Glutamatergic neuron (in vitro differentiated cells): Measurements from ENCODE around the gene OTOGL. TPM values are rescaled to one million over a fixed set of nuclear protein-coding genes. Genes with fewer than 3 reads are reported as not detected.

Experiments used
- DNase-seq: peaks from one replicate; pipeline ENCODE4 v3.0.0; 2022
- H3K27ac Mint-ChIP-seq: one replicate; pipeline ENCODE4 v1.8.0; 2020; ENCODE audit warnings: mild to moderate bottlenecking, mixed read lengths, inconsistent platforms; ENCODE audit not compliant: unreplicated experiment
- H3K27me3 Mint-ChIP-seq: one replicate; pipeline ENCODE4 v1.8.0; 2020; ENCODE audit warnings: mild to moderate bottlenecking, moderate library complexity, mixed read lengths, inconsistent platforms; ENCODE audit not compliant: unreplicated experiment
- H3K36me3 Mint-ChIP-seq: one replicate; pipeline ENCODE4 v1.8.0; 2020; ENCODE audit warnings: mild to moderate bottlenecking, mixed read lengths, inconsistent platforms; ENCODE audit not compliant: unreplicated experiment
- H3K4me1 Mint-ChIP-seq: one replicate; pipeline ENCODE4 v1.8.0; 2020; ENCODE audit warnings: mild to moderate bottlenecking, low read depth, mixed read lengths, inconsistent platforms; ENCODE audit not compliant: unreplicated experiment
- H3K4me3 Mint-ChIP-seq: one replicate; pipeline ENCODE4 v1.8.0; 2020; ENCODE audit warnings: mild to moderate bottlenecking, mixed read lengths, inconsistent platforms; ENCODE audit not compliant: unreplicated experiment
- H3K9me3 Mint-ChIP-seq: one replicate; pipeline ENCODE4 v1.8.0; 2020; ENCODE audit warnings: mild to moderate bottlenecking, moderate library complexity, mixed read lengths, inconsistent platforms; ENCODE audit not compliant: unreplicated experiment
- total RNA-seq: library from RNA; stranded (reverse); fragmentation: NEBNext Ultra II Directional; extraction: Animal tissue kit (Norgen Biotek cat#: 25700); gene quantifications from one replicate; pipeline ENCODE4 v1.2.1, GENCODE V29; 2021; ENCODE audit not compliant: unreplicated experiment
- TF ChIP-seq, protein P1 (sequence below): fragments of 200-600 bp; sonication (generic); IDR thresholded peaks from one replicate; pipeline ENCODE4 v1.5.0; 2021; ENCODE audit not compliant: partially characterized antibody, unreplicated experiment

OTOGL gene
- total RNA-seq, 1 donor from 2014 or later: 0.83 TPM

DNA sequence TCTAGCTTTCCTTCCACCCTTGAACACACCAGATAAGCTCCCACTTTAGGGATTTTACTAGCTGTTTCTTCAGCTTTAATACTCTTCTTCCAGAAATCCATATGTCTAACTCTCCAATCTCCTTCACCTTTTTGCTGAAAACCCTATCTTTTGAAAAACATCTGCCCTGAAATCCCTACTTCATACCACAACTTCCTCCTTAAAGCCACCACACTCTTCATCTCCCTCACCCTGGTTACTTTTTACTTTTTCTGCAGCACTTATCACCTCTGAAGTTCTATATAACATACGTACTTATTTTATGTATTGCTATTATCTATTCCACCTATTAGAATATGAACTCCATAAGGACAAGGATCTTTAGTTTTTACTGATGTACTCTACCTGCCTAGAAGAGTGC is 316.1 kb downstream of the OTOGL start:
- no peak overlapping the region for H3K4me3 Mint-ChIP-seq

DNA sequence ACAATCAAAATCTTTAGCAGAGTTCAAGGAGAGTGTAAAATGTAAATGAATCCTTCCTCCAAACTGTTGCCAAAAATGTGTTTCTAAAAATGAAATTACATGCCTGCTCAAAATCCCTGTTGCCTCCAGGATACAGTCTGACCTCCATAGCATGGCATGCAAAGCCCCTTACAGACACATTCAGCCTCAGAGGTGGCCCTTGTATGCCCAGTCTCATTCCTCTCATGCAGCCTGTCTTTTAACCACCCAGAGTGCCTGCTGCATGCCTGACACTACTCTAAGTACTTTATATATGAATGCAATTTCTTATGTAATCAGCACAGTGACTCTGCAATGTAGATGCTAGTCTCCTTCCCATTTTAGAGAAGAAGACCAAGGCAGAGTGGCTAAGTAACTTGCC is 320.3 kb downstream of the OTOGL start:
- TF ChIP-seq, protein P1, sequence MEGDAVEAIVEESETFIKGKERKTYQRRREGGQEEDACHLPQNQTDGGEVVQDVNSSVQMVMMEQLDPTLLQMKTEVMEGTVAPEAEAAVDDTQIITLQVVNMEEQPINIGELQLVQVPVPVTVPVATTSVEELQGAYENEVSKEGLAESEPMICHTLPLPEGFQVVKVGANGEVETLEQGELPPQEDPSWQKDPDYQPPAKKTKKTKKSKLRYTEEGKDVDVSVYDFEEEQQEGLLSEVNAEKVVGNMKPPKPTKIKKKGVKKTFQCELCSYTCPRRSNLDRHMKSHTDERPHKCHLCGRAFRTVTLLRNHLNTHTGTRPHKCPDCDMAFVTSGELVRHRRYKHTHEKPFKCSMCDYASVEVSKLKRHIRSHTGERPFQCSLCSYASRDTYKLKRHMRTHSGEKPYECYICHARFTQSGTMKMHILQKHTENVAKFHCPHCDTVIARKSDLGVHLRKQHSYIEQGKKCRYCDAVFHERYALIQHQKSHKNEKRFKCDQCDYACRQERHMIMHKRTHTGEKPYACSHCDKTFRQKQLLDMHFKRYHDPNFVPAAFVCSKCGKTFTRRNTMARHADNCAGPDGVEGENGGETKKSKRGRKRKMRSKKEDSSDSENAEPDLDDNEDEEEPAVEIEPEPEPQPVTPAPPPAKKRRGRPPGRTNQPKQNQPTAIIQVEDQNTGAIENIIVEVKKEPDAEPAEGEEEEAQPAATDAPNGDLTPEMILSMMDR: no peak
- Mint-ChIP-seq H3K27ac (no peak overlapping the region), H3K9me3 (no peaks in the 10 kb centered on the region), H3K27me3 (no peaks in the 10 kb centered on the region), H3K4me1 (no peaks in the 10 kb centered on the region), H3K36me3 (no peaks in the 10 kb centered on the region), H3K4me3 (no peak overlapping the region)
- DNase-seq: no peak

More for the DNA sequence above, 316.1 kb downstream of the OTOGL start:
- no peaks in the 10 kb centered on the region for H3K4me1 Mint-ChIP-seq
- TF ChIP-seq, protein P1: no peak
- H3K9me3 Mint-ChIP-seq: no peaks in the 10 kb centered on the region
- H3K36me3 Mint-ChIP-seq: no peaks in the 10 kb centered on the region
- no peak for DNase-seq
- no peak overlapping the region for H3K27ac Mint-ChIP-seq
- H3K27me3 Mint-ChIP-seq: no peaks in the 10 kb centered on the region

DNA sequence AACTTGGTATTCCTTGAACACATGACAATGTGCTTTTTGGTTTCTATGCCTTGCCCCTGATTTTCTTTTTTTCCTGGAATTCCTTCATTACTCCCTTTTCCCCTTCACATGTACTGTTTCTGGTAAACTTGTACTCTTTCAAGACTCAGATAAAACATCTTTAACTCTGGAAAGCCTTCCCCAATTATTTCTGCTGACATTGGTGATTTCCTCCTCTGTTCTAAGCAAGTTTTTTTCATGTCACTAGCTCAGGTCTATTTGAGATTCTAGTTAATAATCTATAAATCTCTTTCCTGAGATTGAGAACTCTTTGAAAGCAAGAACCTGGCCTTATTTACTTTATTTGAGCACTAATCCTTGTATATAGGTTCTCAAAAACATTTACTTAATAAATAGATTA is 320.7 kb downstream of the OTOGL start:
- H3K27ac Mint-ChIP-seq: no peak overlapping the region
- TF ChIP-seq, protein P1: no peak
- H3K4me1 Mint-ChIP-seq: no peaks in the 10 kb centered on the region
- H3K4me3 Mint-ChIP-seq: no peak overlapping the region
- H3K9me3 Mint-ChIP-seq: no peaks in the 10 kb centered on the region
- H3K36me3 Mint-ChIP-seq: no peaks in the 10 kb centered on the region
- DNase-seq: no peak
- no peaks in the 10 kb centered on the region for H3K27me3 Mint-ChIP-seq

DNA sequence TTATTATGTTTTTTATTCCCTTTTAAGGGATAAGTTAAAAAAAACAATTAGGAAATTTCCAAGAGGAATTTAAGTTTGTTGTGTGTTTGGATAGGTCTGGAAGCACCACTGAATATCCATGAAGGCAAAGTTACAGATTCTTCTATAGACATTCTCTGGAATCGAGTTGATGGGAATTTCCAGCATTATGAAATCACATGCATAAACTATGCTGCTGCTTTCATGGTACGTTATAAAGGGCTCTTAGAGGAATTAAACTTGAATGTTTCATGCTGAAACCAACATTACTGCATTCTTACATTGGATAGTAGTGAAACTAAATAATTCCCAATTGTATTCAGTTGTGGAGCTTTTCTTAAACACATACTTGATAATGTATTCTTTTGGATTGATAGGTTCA is 323.2 kb downstream of the OTOGL start:
- TF ChIP-seq, protein P1: no peak
- Mint-ChIP-seq H3K36me3 (no peaks in the 10 kb centered on the region), H3K27ac (no peak overlapping the region), H3K9me3 (no peaks in the 10 kb centered on the region), H3K4me3 (no peak overlapping the region), H3K27me3 (no peaks in the 10 kb centered on the region), H3K4me1 (no peaks in the 10 kb centered on the region)
- no peak for DNase-seq

Other genes with a start within 250 kb of the OTOGL start
- 56.8 TPM for gene PPP1R12A, start 164.4 kb upstream of the OTOGL start, total RNA-seq